Measurements from ENCODE around the gene ACAD9. TPM values are rescaled to one million over a fixed set of nuclear protein-coding genes. Genes with fewer than 3 reads are reported as not detected.

The ACAD9 gene
- total and polyA plus RNA-seq, 4 donors: 24.9 to 59.3 (median 38.8) TPM

DNA sequence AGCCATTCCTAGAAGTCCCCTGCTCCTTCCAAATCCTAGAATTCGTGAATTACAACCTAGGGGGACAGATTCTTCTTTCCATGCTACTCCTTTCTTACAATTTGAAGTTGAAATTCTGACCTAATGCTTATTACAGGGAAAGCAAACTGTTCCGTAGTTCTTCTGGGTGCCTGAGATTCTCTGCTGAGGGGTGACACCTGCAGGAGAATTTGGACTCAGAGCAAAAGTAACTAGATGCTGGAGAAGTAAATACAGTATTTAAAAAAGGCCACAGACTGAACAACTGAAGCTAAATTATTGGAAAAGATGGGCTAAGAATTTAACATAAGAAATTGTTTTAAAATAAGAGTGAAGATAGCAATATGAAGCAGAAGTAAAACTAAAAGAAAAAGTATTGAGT lies 37.9 kb downstream of the ACAD9 start:
- Histone ChIP-seq H3K4me1 (ENCODE audit: control insufficient read depth in 5 of 5, insufficient read depth in 5 of 5, low read length in 5 of 5) (no peaks in the 10 kb centered on the region), H3K27me3 (ENCODE audit: control insufficient read depth in 3 of 3, insufficient read depth in 3 of 3, low read length in 2 of 3) (no peaks in the 10 kb centered on the region), H3K4me3 (no peak overlapping the region), H3K9ac (ENCODE audit: insufficient read depth in 1 of 2, low read length in 2 of 2) (no peak overlapping the region), H3K36me3 (ENCODE audit: control insufficient read depth in 4 of 4, insufficient read depth in 4 of 4, low read length in 4 of 4) (peaks cover 11 to 47% (median 26%) of the 10 kb centered on the region in 4 donors), H3K27ac (ENCODE audit: low read depth in 1 of 2, low read length in 1 of 2) (no peak overlapping the region), H3K9me3 (ENCODE audit: control insufficient read depth in 4 of 4, insufficient read depth in 3 of 4, low read length in 3 of 4) (peaks cover 0 to 4% (median 0%) of the 10 kb centered on the region in 4 donors)
- ATAC-seq (ENCODE audit: insufficient read depth, low FRiP score): no peak
- DNase-seq: peak in 1 of 3 donors; percentile 7
- TF ChIP-seq, protein P1, sequence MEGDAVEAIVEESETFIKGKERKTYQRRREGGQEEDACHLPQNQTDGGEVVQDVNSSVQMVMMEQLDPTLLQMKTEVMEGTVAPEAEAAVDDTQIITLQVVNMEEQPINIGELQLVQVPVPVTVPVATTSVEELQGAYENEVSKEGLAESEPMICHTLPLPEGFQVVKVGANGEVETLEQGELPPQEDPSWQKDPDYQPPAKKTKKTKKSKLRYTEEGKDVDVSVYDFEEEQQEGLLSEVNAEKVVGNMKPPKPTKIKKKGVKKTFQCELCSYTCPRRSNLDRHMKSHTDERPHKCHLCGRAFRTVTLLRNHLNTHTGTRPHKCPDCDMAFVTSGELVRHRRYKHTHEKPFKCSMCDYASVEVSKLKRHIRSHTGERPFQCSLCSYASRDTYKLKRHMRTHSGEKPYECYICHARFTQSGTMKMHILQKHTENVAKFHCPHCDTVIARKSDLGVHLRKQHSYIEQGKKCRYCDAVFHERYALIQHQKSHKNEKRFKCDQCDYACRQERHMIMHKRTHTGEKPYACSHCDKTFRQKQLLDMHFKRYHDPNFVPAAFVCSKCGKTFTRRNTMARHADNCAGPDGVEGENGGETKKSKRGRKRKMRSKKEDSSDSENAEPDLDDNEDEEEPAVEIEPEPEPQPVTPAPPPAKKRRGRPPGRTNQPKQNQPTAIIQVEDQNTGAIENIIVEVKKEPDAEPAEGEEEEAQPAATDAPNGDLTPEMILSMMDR (IDR thresholded peaks at IDR 0.05; ENCODE audit: control extremely low read depth, extremely low read depth): no peak
- 65 to 72% methylated on average over 2 of the region's 2 CpGs for WGBS, 2 donors

DNA sequence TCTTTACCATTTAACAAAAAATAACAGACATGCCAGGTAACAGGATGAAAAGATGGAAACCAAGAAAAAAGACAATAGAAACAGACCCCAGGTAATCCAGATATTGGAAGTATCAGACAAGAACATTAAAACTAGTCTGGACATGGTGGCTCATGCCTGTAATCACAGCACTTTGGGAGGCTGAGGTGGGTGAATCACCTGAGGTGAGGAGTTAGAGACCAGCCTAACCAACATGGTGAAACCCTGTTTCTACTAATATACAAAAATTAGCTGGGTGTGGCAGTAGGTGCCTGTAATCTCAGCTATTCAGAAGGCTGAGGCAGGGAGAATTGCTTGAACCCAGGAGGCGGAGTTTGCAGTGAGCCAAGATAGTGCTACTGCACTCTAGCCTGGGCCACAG lies 40.6 kb downstream of the ACAD9 start:
- DNase-seq (no peak), ATAC-seq (ENCODE audit: insufficient read depth, low FRiP score) (no peak)
- peaks cover 0 to 27% (median 6%) of the 10 kb centered on the region in 4 donors for H3K36me3 ChIP-seq (ENCODE audit: control insufficient read depth in 4 of 4, insufficient read depth in 4 of 4, low read length in 4 of 4)
- no peaks in the 10 kb centered on the region for H3K27me3 ChIP-seq (ENCODE audit: control insufficient read depth in 3 of 3, insufficient read depth in 3 of 3, low read length in 2 of 3)
- H3K4me3 ChIP-seq: no peak overlapping the region
- no peak overlapping the region for H3K9ac ChIP-seq (ENCODE audit: insufficient read depth in 1 of 2, low read length in 2 of 2)
- no peaks in the 10 kb centered on the region for H3K4me1 ChIP-seq (ENCODE audit: control insufficient read depth in 5 of 5, insufficient read depth in 5 of 5, low read length in 5 of 5)
- H3K9me3 ChIP-seq (ENCODE audit: control insufficient read depth in 4 of 4, insufficient read depth in 3 of 4, low read length in 3 of 4): peaks cover 0 to 9% (median 2%) of the 10 kb centered on the region in 4 donors
- H3K27ac ChIP-seq (ENCODE audit: low read depth in 1 of 2, low read length in 1 of 2): no peak overlapping the region
- TF ChIP-seq, protein P1 (IDR thresholded peaks at IDR 0.05; ENCODE audit: control extremely low read depth, extremely low read depth): no peak
- WGBS, 2 donors: 94 to 96% methylated on average over 1 of the region's 1 CpG

DNA sequence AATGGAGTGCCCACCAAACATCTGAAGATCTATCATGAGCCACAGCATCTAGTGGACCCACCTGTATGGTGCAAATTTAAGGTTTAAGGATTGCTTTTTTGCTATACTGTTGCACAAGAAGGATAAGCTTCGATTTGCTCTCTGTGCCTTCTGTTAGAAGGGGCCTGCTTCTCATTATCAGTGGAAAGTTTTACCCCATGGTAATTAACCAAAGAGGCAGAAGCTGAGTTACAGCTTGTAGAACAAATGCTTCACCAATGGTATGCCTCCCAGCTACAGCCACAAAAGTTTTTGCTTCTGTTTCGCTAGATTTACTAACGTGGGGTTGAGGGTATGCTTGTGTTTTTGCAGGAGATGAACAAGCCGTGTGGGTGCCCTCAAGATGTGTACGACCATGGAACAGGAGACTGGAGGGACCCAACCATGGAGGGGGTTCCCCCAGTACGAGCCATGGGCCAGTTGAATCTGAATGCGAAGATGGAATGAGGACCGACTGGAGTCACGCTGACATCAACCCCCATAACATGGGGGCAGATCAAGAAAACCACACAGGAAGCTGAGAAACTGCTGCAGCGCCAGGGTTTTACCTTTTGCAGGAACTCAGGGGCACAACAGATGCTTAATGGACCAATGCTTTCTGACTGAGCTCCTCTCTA lies 43.5 kb downstream of the ACAD9 start:
- 53 to 71% methylated on average over 10 of the region's 10 CpGs for WGBS, 2 donors
- Histone ChIP-seq H3K9me3 (ENCODE audit: control insufficient read depth in 4 of 4, insufficient read depth in 3 of 4, low read length in 3 of 4) (peaks cover 0 to 20% (median 3%) of the 10 kb centered on the region in 4 donors), H3K27ac (ENCODE audit: low read depth in 1 of 2, low read length in 1 of 2) (no peak overlapping the region), H3K4me3 (no peak overlapping the region), H3K4me1 (ENCODE audit: control insufficient read depth in 5 of 5, insufficient read depth in 5 of 5, low read length in 5 of 5) (no peaks in the 10 kb centered on the region), H3K27me3 (ENCODE audit: control insufficient read depth in 3 of 3, insufficient read depth in 3 of 3, low read length in 2 of 3) (no peaks in the 10 kb centered on the region), H3K36me3 (ENCODE audit: control insufficient read depth in 4 of 4, insufficient read depth in 4 of 4, low read length in 4 of 4) (peaks cover 0 to 10% (median 0%) of the 10 kb centered on the region in 4 donors), H3K9ac (ENCODE audit: insufficient read depth in 1 of 2, low read length in 2 of 2) (no peak overlapping the region)
- no peak for ATAC-seq (ENCODE audit: insufficient read depth, low FRiP score)
- TF ChIP-seq, protein P1 (IDR thresholded peaks at IDR 0.05; ENCODE audit: control extremely low read depth, extremely low read depth): no peak
- DNase-seq: no peak

Data from lung (tissue), 12 donors.